Hepatocyte (in vitro differentiated cells): ENCODE measurements around the gene C1orf232. TPM values are rescaled to one million over a fixed set of nuclear protein-coding genes. Genes with fewer than 3 reads are reported as not detected.
A peak's percentile ranks its signal among the peaks of the same experiment; 100 is the strongest.

ENCODE experiments used
- DNase-seq: peaks from one replicate; pipeline ENCODE4 v3.0.0-alpha.2; 2016; ENCODE audit warnings: low spot score
- H2AFZ ChIP-seq: fragments of 200-600 bp; sonication (generic); 2 replicates; pipeline ENCODE4 v1.6.0; 2016; ENCODE audit warnings: antibody characterized with exemption, mild to moderate bottlenecking
- H3K27ac ChIP-seq: fragments of 200-600 bp; sonication (generic); 2 replicates; pipeline ENCODE4 v1.5.1; 2016; ENCODE audit warnings: mild to moderate bottlenecking
- H3K27me3 ChIP-seq: fragments of 200-600 bp; sonication (generic); 2 replicates; pipeline ENCODE4 v1.6.1; 2016
- H3K36me3 ChIP-seq: fragments of 200-600 bp; sonication (generic); replicated peaks from 2 replicates; pipeline ENCODE4 v1.5.1; 2016; ENCODE audit warnings: low read depth; ENCODE audit not compliant: insufficient read depth
- H3K4me1 ChIP-seq: fragments of 200-600 bp; sonication (generic); 2 replicates; pipeline ENCODE4 v1.5.1; 2016; ENCODE audit warnings: mild to moderate bottlenecking, moderate library complexity; ENCODE audit not compliant: insufficient read depth
- H3K4me2 ChIP-seq: fragments of 200-600 bp; sonication (generic); 2 replicates; pipeline ENCODE4 v1.6.0; 2016
- H3K4me3 ChIP-seq: fragments of 200-600 bp; sonication (generic); 2 replicates; pipeline ENCODE4 v1.5.1; 2016; ENCODE audit warnings: mild to moderate bottlenecking
- H3K79me2 ChIP-seq: fragments of 200-600 bp; sonication (generic); 2 replicates; pipeline ENCODE4 v1.6.0; 2017; ENCODE audit warnings: mild to moderate bottlenecking
- H3K9me2 ChIP-seq: fragments of 200-600 bp; sonication (generic); replicated peaks from 2 replicates; pipeline ENCODE4 v1.6.0; 2017; ENCODE audit warnings: mild to moderate bottlenecking; ENCODE audit not compliant: insufficient read depth
- H3K9me3 ChIP-seq: fragments of 200-600 bp; sonication (generic); 2 replicates; pipeline ENCODE4 v1.5.1; 2016; ENCODE audit warnings: low read depth, mild to moderate bottlenecking
- H4K20me1 ChIP-seq: fragments of 200-600 bp; sonication (generic); 2 replicates; pipeline ENCODE4 v1.6.0; 2016; ENCODE audit warnings: mild to moderate bottlenecking; ENCODE audit not compliant: insufficient read depth, poor library complexity, severe bottlenecking
- CTCF ChIP-seq: fragments of 200-600 bp; sonication (generic); IDR thresholded peaks from 2 replicates; pipeline ENCODE4 v1.5.1; 2016; ENCODE audit warnings: antibody characterized with exemption, mild to moderate bottlenecking; ENCODE audit not compliant: poor library complexity
- EZH2 ChIP-seq: fragments of 200-600 bp; sonication (generic); IDR thresholded peaks from 2 replicates; pipeline ENCODE4 v1.6.1; 2016; ENCODE audit warnings: antibody characterized with exemption, mild to moderate bottlenecking, borderline replicate concordance
- EZH2phosphoT487 ChIP-seq: fragments of 200-600 bp; sonication (generic); IDR thresholded peaks from one replicate; pipeline ENCODE4 v1.6.1; 2018; ENCODE audit warnings: antibody characterized with exemption, mild to moderate bottlenecking, low read depth, moderate library complexity; ENCODE audit not compliant: unreplicated experiment, severe bottlenecking
- WGBS: methylation state at CpG from one replicate; pipeline ENCODE4 v1.1.6; 2016; ENCODE audit warnings: low lambda C conversion rate; ENCODE audit errors: missing lambda C conversion rate; 5-methylcytosine and 5-hydroxymethylcytosine counted together
- polyA plus RNA-seq: library from polyadenylated mRNA; unstranded; fragments of >200 nt; fragmentation: Nextera tagmentation; extraction: Ambion mirVana; gene quantifications from 2 replicates; pipeline ENCODE4 v1.2.1, GENCODE V29; 2016
- total RNA-seq: library from RNA; depleted of rRNA; stranded (reverse); fragments of >200 nt; gene quantifications from 2 replicates; pipeline ENCODE4 v1.2.3, GENCODE V29; 2014

The C1orf232 gene
- total and polyA plus RNA-seq, 2 experiments from 2014 or later: not detected

GRCh38 chr1:26158908-26159742, 9.6 kb downstream of the C1orf232 start, which contains the start of gene FAM110D:
Gene FAM110D (plus strand): TSS chr1:26159079. CDS start chr1:26161292, 2,213 bp downstream.
- DNase-seq: no peak
- Histone ChIP-seq H3K36me3 (no peaks in the 10 kb centered on the region), H4K20me1 (no peaks in the 10 kb centered on the region), H3K4me3 (no peak within 1 kb of the TSS), H3K4me2 (peak within 1 kb of the TSS; percentile 24), H3K79me2 (no peaks in the 10 kb centered on the region), H3K9me3 (no peaks in the 10 kb centered on the region), H3K27ac (no peak within 1 kb of the TSS), H3K27me3 (peaks cover 28% of the 10 kb centered on the region), H2AFZ (no peak within 1 kb of the TSS), H3K9me2 (no peaks in the 10 kb centered on the region), H3K4me1 (peaks cover 14% of the 10 kb centered on the region)
- 49% methylated on average over 6 of the region's 6 CpGs for WGBS
- TF ChIP-seq CTCF (no peak), EZH2phosphoT487 (no peak), EZH2 (no peak)

- Histone ChIP-seq H3K9me3 (no peaks in the 10 kb centered on the region), H2AFZ (no peak overlapping the region), H3K9me2 (no peaks in the 10 kb centered on the region), H4K20me1 (no peaks in the 10 kb centered on the region), H3K4me2 (no peak overlapping the region), H3K4me3 (no peak overlapping the region), H3K27me3 (peaks cover 28% of the 10 kb centered on the region), H3K79me2 (no peaks in the 10 kb centered on the region), H3K27ac (no peak overlapping the region), H3K4me1 (peaks cover 9% of the 10 kb centered on the region), H3K36me3 (no peaks in the 10 kb centered on the region)
- 82% methylated on average over 5 of the region's 5 CpGs for WGBS
- no peak for DNase-seq
- no peak for TF ChIP-seq EZH2
- TF ChIP-seq CTCF: no peak
- TF ChIP-seq EZH2phosphoT487: no peak
These were observed 10.4 kb downstream of the C1orf232 start for GRCh38 chr1:26158271-26158907.

- no peak overlapping the region for H3K27ac ChIP-seq
- TF ChIP-seq EZH2phosphoT487: no peak
- TF ChIP-seq CTCF: no peak
- no peak for TF ChIP-seq EZH2
- H3K4me2 ChIP-seq: peak overlapping the region; percentile 11
These were observed 12.3 kb downstream of the C1orf232 start for GRCh38 chr1:26156285-26157038.

More at GRCh38 chr1:26156285-26157038, 12.3 kb downstream of the C1orf232 start:
- Histone ChIP-seq H2AFZ (no peak overlapping the region), H3K4me3 (no peak overlapping the region), H3K27me3 (peaks cover 20% of the 10 kb centered on the region), H3K4me1 (peaks cover 8% of the 10 kb centered on the region), H3K79me2 (no peaks in the 10 kb centered on the region), H4K20me1 (no peaks in the 10 kb centered on the region), H3K36me3 (no peaks in the 10 kb centered on the region), H3K9me3 (no peaks in the 10 kb centered on the region), H3K9me2 (no peaks in the 10 kb centered on the region)
- no peak for DNase-seq
- WGBS: 34% methylated on average over 12 of the region's 12 CpGs
